8988T (cell line): Measurements from ENCODE around the gene DLG2.

Experiments used
- DNase-seq: peaks from one replicate; pipeline ENCODE4 v3.0.0; 2011

Gene DLG2

GRCh38 chr11:83725728-83726127 lies 1901.4 kb downstream of the DLG2 start:
- DNase-seq = no peak

GRCh38 chr11:83725269-83725560 lies 1901.9 kb downstream of the DLG2 start:
- no peak for DNase-seq

- no peak for DNase-seq
These were observed 1903.1 kb downstream of the DLG2 start for GRCh38 chr11:83723999-83724398.

- no peak for DNase-seq
These were observed 1904.6 kb downstream of the DLG2 start for GRCh38 chr11:83722392-83723119.

GRCh38 chr11:83721263-83721662 lies 1905.9 kb downstream of the DLG2 start:
- DNase-seq = no peak

- no peak for DNase-seq
These were observed 1906.5 kb downstream of the DLG2 start for GRCh38 chr11:83720675-83721074.

- no peak for DNase-seq
These were observed 1909.6 kb downstream of the DLG2 start for GRCh38 chr11:83717537-83717936.

- no peak for DNase-seq
These were observed 1911.1 kb downstream of the DLG2 start for GRCh38 chr11:83715927-83716535.

GRCh38 chr11:83713708-83714107 lies 1913.4 kb downstream of the DLG2 start:
- no peak for DNase-seq

GRCh38 chr11:83711106-83711527 lies 1916.0 kb downstream of the DLG2 start:
- DNase-seq = no peak

GRCh38 chr11:83709434-83709833 lies 1917.7 kb downstream of the DLG2 start:
- DNase-seq = no peak

- DNase-seq = no peak
These were observed 1920.6 kb downstream of the DLG2 start for GRCh38 chr11:83706566-83706965.

GRCh38 chr11:83702796-83703195 lies 1924.3 kb downstream of the DLG2 start:
- DNase-seq = no peak

GRCh38 chr11:83697518-83697917 lies 1929.6 kb downstream of the DLG2 start:
- no peak for DNase-seq

- no peak for DNase-seq
These were observed 1932.1 kb downstream of the DLG2 start for GRCh38 chr11:83695046-83695445.

- no peak for DNase-seq
These were observed 1932.8 kb downstream of the DLG2 start for GRCh38 chr11:83694191-83694910.

GRCh38 chr11:83693306-83693992 lies 1933.7 kb downstream of the DLG2 start:
- no peak for DNase-seq

GRCh38 chr11:83692675-83693074 lies 1934.5 kb downstream of the DLG2 start:
- no peak for DNase-seq

GRCh38 chr11:83691451-83691950 lies 1935.6 kb downstream of the DLG2 start:
- no peak for DNase-seq

- no peak for DNase-seq
These were observed 1937.9 kb downstream of the DLG2 start for GRCh38 chr11:83689144-83689780.

- DNase-seq = no peak
These were observed 1939.4 kb downstream of the DLG2 start for GRCh38 chr11:83687787-83688186.

- DNase-seq = no peak
These were observed 1941.4 kb downstream of the DLG2 start for GRCh38 chr11:83685730-83686129.

GRCh38 chr11:83684071-83684470 lies 1943.1 kb downstream of the DLG2 start:
- DNase-seq = no peak
